Measurements from ENCODE around the gene DDC. TPM values are rescaled to one million over a fixed set of nuclear protein-coding genes. Genes with fewer than 3 reads are reported as not detected.

Gene DDC
- total and polyA plus RNA-seq, 7 donors: 0.36 to 77.2 (median 49.9) TPM; not detected in 3

- Histone ChIP-seq H3K27ac (no peak overlapping the region), H3K27me3 (no peaks in the 10 kb centered on the region), H3K36me3 (no peaks in the 10 kb centered on the region), H3K4me1 (peaks cover 0 to 5% (median 2%) of the 10 kb centered on the region in 4 donors), H3K9me3 (no peaks in the 10 kb centered on the region), H3K4me3 (no peak overlapping the region)
- no peak for TF ChIP-seq POLR2AphosphoS5 (IDR thresholded peaks at IDR 0.05)
- no peak for TF ChIP-seq POLR2A (IDR thresholded peaks at IDR 0.05)
- TF ChIP-seq, protein P1, sequence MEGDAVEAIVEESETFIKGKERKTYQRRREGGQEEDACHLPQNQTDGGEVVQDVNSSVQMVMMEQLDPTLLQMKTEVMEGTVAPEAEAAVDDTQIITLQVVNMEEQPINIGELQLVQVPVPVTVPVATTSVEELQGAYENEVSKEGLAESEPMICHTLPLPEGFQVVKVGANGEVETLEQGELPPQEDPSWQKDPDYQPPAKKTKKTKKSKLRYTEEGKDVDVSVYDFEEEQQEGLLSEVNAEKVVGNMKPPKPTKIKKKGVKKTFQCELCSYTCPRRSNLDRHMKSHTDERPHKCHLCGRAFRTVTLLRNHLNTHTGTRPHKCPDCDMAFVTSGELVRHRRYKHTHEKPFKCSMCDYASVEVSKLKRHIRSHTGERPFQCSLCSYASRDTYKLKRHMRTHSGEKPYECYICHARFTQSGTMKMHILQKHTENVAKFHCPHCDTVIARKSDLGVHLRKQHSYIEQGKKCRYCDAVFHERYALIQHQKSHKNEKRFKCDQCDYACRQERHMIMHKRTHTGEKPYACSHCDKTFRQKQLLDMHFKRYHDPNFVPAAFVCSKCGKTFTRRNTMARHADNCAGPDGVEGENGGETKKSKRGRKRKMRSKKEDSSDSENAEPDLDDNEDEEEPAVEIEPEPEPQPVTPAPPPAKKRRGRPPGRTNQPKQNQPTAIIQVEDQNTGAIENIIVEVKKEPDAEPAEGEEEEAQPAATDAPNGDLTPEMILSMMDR (IDR thresholded peaks at IDR 0.05): no peak
- no peak for TF ChIP-seq EP300 (IDR thresholded peaks at IDR 0.05)
- intact Hi-C loops (cut with DNase I): no loop called here
- DNase-seq: no peak
Measured at GRCh38 chr7:50455658-50456057, 109.5 kb downstream of the DDC start.

DNA sequence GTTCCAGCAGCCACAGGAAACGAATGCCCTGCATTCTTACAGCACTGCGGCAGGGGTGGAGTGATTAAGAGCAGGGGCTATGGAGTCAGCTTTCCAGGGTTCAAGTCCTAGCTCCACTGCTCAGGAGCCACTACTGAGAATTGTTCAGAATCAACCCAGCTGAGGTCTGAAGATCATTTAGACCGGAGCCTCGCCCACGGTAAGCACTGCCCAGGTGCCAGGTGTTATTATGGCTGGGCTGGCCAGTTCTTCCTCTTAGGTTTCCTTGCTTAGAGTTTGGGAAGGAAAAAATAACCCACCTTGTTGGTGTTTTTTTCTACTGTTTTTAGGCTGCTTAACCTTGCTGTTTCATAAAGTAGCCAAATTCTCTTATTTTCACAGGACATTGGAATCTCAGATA is 110.2 kb downstream of the DDC start:
- intact Hi-C loops (cut with DNase I): no loop called here
- H3K27me3 ChIP-seq: no peaks in the 10 kb centered on the region
- no peaks in the 10 kb centered on the region for H3K9me3 ChIP-seq
- no peaks in the 10 kb centered on the region for H3K36me3 ChIP-seq
- no peak for DNase-seq
- no peak overlapping the region for H3K27ac ChIP-seq
- peaks cover 0 to 7% (median 3%) of the 10 kb centered on the region in 4 donors for H3K4me1 ChIP-seq
- TF ChIP-seq POLR2AphosphoS5 (IDR thresholded peaks at IDR 0.05): no peak
- TF ChIP-seq EP300 (IDR thresholded peaks at IDR 0.05): no peak
- TF ChIP-seq POLR2A (IDR thresholded peaks at IDR 0.05): no peak
- TF ChIP-seq, protein P1 (IDR thresholded peaks at IDR 0.05): no peak
- WGBS, 2 donors: 69 to 70% methylated on average over 5 of the region's 5 CpGs
- H3K4me3 ChIP-seq: no peak overlapping the region

GRCh38 chr7:50450590-50451032 is 114.6 kb downstream of the DDC start:
- Histone ChIP-seq H3K27ac (peak overlapping the region; percentile 79 to 83 (median 81)), H3K4me3 (peak overlapping the region; percentile 63 to 92 (median 80)), H3K4me1 (peaks cover 0 to 17% (median 13%) of the 10 kb centered on the region in 4 donors), H3K9me3 (no peaks in the 10 kb centered on the region), H3K27me3 (no peaks in the 10 kb centered on the region), H3K36me3 (peaks cover 0 to 16% (median 10%) of the 10 kb centered on the region in 4 donors)
- TF ChIP-seq, protein P1 (IDR thresholded peaks at IDR 0.05): no peak
- TF ChIP-seq EP300 (IDR thresholded peaks at IDR 0.05) (no peak), POLR2A (IDR thresholded peaks at IDR 0.05) (no peak), POLR2AphosphoS5 (IDR thresholded peaks at IDR 0.05) (no peak)
- WGBS, 2 donors: 21 to 39% methylated on average over 32 of the region's 32 CpGs
- intact Hi-C loops (cut with DNase I): no loop called here
- DNase-seq: no peak

GRCh38 chr7:50449881-50450589 is 115.2 kb downstream of the DDC start, which contains the start of gene FIGNL1:
Gene FIGNL1 (minus strand): TSS chr7:50450350. CDS start chr7:50447287, 3,063 bp downstream.
- intact Hi-C loops (cut with DNase I): no loop called here
- Histone ChIP-seq H3K9me3 (no peaks in the 10 kb centered on the region), H3K4me1 (peaks cover 0 to 17% (median 13%) of the 10 kb centered on the region in 4 donors), H3K36me3 (peaks cover 0 to 22% (median 14%) of the 10 kb centered on the region in 4 donors), H3K4me3 (peak within 1 kb of the TSS; percentile 63 to 92 (median 80)), H3K27me3 (no peaks in the 10 kb centered on the region), H3K27ac (peak within 1 kb of the TSS; percentile 79 to 83 (median 81))
- no peak for TF ChIP-seq POLR2A (IDR thresholded peaks at IDR 0.05)
- TF ChIP-seq POLR2AphosphoS5 (IDR thresholded peaks at IDR 0.05): peak; percentile 31 to 72 (median 68)
- TF ChIP-seq, protein P1 (IDR thresholded peaks at IDR 0.05): no peak
- peak in 1 of 4 donors; percentile 32 for TF ChIP-seq EP300 (IDR thresholded peaks at IDR 0.05)
- DNase-seq: peak; percentile 83
- WGBS, 2 donors: 1% methylated on average over 63 of the region's 63 CpGs

All from sigmoid colon (tissue), 7 donors.